Iris pigment epithelial cell (primary cell): ENCODE results near the gene HIVEP1.
"Not testable (repeated sequence)": the region's sequence is repeated elsewhere in the genome, so short reads cannot be mapped to it uniquely, and the experiment has no call there.

Experiments
- DNase-seq: peaks from one replicate; pipeline ENCODE4 v3.0.0-alpha.2; 2011; ENCODE audit warnings: low read depth

Gene HIVEP1

DNA sequence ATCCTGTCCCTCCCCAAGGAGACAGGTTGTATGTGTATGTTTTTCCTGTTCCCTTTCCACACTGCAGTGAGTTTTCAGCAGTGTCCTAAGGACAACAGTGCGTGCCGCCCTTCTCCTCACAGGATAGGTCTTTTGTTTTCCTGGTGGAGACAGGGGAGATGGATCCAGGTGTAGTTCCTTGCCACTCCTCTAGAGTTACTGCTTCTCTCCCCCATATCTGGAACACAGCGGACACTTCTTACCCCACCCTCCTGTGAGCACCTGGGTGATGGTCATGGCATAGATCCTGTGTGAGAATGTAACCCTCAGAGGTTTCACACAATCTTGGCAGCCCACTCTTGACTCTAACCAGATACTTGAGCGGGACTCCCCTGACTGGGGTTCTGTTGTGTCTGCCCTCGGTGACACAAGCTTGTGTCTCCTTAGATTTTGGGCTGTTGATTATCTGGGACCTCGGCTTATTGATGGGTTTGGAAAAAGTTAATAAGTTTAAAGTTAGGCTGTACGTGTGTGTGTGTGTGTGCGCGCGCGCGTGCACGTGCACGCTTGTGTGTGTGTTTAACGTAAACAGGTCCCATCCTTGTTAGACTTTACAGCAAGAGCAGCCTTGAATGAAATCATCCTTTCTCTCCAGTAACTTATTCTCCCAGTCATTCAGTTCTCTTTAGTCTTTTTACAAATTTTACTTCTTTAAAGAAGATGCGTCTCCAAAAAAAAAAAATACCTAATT, 146.7 kb downstream of the HIVEP1 start:
- no peak for DNase-seq

DNA sequence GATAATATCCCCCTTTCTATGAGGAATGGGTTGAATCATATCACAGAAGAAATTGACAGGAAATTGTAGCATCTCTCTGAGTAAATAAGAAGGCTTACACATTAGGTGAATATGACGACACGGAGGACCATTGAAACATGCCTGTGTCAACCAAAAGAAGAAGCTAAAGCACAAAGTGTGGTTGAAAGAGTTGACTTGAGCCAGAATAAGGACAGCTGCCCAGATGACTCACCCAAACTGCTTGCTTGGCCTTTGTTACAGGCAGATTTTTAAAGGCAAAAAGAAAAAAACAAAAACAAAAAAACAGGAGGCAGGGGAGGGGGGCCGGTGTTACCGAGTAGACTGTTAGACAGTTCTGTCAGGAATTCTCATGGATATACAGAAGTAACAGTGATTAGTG, 148.2 kb downstream of the HIVEP1 start:
- DNase-seq = peak; percentile 83

DNA sequence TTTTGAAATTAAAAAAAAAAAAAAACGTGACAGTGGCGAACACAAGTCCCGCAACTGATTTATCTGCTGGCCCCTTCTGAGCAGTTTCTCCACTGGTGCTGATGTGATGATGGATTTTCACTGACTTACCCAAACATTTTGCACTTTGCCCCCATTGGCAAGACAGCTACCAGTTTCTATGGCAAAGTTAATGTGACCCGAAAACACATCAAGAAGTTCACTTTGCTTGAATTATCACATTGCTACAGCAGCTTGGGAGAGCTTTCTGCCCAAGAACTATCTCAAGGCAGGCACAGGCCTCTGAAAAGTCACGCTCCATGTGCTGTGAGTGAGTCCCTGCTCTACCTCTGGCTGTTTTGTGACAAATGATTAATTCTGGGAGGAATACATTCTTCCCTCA, 150.1 kb downstream of the HIVEP1 start:
- no peak for DNase-seq

DNA sequence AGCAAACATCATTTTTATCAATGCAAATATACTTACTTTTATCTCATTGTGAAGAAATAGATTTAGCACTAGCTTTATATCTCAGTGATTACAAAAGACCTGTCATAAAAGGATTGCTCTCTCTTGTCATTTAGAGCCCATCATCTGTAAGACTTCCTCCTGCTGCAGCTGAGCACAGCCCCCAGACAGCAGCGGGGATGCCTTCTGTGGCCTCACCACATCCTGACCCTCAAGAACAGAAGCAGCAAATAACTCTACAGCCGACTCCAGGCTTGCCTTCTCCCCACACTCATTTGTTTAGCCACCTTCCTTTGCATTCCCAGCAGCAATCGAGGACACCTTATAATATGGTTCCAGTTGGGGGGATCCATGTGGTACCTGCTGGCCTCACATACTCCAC, 151.0 kb downstream of the HIVEP1 start:
- peak; percentile 44 for DNase-seq

DNA sequence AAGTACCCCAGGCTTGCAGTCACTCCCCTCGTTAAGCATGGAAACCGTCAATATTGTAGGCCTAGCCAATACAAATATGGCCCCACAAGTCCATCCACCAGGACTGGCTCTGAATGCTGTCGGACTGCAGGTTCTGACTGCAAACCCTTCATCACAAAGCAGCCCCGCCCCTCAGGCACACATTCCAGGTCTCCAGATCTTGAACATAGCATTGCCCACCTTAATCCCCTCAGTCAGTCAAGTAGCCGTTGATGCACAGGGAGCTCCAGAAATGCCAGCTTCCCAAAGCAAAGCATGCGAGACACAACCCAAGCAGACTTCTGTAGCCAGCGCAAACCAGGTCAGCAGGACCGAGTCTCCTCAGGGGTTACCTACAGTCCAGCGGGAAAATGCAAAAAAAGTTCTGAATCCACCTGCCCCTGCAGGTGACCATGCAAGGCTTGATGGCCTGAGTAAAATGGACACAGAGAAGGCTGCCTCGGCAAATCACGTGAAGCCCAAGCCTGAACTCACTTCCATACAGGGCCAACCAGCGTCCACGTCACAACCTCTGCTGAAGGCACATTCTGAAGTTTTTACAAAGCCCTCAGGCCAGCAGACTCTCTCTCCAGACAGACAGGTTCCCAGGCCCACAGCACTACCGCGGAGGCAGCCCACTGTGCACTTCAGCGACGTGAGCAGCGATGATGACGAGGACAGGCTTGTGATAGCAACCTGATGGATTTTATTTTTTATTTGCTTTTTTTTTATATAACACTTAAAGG, 151.8 kb downstream of the HIVEP1 start:
- DNase-seq = peak; percentile 59

DNA sequence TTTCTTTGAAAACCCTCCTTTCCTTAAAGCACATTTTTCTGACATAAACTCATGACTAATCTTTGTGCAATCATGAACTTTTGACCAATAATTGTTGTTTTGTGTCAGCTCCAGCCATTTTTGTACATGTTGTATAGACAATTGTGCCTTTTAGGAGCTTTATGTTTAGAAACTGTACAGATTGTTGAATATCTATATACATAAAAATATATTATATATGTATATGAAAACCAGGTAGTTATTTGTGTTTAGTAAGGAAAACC, 152.3 kb downstream of the HIVEP1 start:
- DNase-seq = peak; percentile 75

DNA sequence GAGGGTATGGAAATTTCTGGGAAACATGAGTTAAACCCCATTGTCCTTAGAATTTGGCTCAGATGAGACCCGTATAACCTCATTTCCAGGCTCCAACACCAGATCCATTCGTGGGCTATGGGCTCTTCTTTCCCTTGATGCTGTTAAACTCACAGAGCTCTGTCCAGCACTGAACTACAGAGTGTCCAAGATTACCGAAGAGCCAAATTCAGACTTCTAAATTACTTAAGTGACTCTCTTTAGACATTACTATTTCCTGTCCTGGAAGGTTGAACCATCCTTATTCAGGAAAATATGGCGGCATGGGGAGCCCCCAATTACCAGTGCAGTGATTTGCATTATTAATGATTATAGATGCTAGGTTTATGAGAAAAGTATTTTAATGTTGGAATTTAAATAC, 153.2 kb downstream of the HIVEP1 start:
- DNase-seq = no peak

DNA sequence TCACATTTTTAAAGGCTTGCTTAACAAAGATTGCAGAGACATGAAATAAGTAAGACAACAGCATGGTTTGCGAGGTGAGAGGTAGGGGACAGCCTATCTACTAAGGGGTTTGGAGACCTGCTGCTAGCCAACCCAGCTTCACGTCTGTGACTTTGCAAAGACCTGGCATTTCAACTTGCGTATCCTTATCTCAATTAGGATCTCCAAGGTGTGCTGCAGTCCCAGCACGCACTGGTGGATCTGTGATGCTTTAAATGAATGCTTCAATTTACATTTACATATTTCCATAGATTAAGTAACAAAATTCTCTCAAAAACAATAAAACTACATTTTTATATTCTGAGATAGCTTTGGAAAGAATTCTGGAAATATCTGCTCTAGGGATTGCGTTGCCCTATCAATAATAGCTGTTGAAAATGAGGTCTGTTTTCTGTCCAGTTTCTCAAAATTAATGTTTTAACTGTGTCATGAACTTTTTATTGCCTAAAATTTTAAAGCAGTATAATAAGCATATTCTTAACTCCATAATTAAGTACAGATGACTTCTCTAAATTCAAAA, 153.7 kb downstream of the HIVEP1 start:
- no peak for DNase-seq

DNA sequence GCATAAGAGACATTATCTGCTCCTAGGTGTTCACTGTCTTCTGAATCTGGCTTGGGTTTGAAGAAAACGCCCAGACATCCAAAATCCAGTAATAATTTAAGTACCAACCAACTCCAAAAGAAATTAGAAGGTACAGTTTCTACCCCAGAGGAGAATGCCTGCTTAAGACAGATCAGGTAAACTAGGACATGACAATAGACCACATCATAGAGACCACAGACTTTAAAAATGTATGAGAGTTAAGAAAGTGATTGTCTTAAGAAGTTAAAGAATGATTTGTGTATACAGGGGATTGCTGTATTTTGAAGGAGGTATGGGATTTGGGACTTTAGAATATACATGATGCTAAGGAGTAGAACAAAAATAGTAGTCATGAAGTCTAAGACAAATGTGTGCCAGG, 157.3 kb downstream of the HIVEP1 start:
- no peak for DNase-seq

DNA sequence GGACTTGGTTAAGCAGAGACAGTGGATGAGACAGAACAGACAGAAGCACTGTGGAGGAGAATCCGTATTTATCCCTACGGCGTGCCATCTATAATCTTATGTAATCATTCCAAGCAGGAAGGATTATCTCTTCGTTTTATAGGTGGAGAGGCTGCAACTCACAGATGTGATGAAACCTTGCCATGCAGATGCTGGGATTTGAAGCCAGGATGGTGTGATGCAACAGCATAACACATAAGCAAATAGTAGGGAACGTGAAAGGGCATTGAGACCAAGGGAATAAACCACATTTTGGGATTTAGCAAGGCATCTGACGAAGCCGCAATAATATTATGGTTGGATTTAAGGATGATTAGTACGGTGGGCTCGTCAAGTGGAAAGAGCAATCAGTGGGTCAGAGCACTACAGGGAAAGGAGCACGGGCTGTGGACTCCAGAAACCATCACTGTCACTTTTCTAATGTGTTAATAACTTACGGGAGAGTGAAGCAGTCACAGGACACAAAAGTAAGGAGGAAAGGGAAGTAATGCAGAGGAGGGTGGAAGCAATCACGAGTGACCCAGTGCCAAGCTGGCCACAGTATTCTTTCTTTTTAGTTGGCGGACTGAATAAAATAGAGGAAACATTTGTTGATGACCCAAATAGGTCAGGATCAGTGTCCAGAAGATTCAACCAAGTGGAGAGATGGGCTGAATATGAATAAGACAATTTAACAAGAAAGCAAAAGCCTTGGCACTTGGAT, 158.4 kb downstream of the HIVEP1 start:
- DNase-seq = peak; percentile 23

DNA sequence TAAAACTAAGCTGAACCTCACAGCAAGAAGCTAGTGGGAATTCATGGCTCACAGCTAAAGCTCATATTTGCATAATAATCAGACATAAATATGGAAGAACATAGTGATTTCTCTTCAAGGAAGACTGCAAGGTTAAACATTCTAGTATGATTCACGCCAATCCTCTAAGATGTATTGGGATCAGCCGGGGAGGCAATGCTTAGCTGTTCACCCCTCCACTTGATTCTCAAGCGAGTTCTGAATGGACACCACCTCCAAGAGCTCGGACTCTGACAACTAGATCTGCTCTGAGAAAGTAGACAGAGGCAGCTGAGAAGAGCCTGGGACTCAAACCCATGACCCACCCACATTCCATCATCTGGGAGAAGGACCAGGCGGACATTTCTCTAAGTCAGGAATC, 159.6 kb downstream of the HIVEP1 start:
- DNase-seq = no peak

DNA sequence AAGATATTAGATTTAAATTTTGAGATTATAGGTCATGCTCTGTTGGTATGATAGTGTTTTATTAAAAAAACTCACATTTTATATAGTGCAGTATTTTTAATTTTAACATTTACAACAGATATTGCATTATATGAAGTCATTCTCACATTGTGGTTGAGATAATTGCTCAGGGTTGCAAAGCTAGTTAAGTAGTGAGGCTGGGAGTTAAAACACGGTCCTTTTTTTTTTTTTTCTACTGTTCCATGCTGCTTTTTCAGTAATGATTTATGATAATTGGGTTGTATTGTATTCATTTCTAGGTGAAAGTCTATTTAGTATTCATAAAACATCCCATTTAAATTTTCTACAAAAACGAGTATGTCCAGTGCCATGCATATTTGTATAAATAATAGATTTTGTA, 160.5 kb downstream of the HIVEP1 start:
- DNase-seq = no peak

DNA sequence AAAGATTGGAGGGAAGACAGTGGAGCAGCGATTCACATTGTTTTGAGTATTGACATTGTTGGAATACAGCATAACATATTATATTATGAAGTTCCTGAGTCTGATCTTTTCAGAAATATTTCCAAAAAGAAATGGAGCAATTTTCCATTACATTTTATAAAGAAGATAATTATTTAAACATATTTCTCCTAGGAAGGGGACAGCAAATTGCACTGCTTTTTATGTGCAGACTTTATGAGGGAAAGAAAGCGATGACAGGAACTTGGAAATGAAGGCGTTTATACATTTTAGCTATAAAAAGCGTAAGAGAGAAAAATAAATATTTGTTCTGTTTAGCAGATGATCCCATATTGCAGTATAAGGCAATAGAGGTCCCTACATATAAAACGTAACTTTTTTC, 161.1 kb downstream of the HIVEP1 start:
- DNase-seq = no peak

DNA sequence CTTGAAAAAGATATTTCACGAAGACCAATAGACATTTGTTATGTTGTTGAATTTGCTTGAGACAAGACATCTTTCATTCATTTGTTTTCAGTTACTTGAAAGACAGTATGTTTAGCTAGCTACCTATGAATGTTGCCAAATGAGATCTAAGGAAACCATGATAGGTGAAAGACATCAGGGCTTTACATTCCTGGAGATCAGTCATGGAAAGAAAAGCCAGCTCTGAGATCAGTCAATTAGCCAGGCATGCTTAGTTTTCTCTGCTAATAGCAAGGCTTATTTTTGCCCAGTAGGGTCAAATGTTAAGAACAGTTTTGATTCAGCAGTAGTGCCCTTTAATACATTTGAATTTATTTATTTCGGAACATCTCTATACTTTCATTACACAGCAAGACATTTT, 161.5 kb downstream of the HIVEP1 start:
- no peak for DNase-seq

DNA sequence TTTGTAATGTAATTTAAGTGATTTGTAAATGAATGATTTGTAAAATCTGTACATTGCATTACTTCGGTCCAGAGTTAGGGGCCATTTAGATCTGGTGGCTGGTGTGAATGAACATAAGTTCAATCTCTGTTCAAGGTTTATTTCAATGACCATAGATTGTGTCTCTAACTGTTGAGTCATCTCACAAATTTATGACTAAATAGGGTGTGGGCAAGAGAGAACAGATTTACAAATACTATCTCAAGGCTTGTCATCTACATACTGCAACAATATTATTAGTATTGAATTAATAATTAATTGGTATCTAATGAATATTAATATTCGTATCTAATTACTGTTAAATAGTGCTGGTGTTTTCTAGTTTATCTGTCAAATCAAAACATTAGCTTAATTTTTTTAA, 162.8 kb downstream of the HIVEP1 start:
- peak; percentile 61 for DNase-seq

DNA sequence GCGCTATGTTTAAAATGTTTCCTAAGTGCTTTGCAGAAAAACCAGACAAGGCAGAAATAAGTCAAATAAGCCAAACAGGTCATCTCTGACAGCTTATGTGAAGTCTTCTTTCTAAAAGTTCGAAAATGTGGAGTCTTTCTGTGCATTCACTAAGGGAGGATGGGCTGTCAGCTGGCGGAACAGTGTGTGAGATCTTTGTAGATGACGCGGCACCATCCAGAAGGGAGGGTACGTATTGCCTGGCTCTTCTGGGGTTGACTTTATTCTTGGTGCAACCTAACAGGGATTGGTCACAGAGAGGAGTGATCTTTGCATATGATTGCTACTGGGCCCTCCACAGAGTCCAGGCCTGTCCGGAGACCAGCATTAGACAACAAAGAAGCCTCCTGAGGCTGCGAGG, 163.5 kb downstream of the HIVEP1 start:
- DNase-seq = no peak

DNA sequence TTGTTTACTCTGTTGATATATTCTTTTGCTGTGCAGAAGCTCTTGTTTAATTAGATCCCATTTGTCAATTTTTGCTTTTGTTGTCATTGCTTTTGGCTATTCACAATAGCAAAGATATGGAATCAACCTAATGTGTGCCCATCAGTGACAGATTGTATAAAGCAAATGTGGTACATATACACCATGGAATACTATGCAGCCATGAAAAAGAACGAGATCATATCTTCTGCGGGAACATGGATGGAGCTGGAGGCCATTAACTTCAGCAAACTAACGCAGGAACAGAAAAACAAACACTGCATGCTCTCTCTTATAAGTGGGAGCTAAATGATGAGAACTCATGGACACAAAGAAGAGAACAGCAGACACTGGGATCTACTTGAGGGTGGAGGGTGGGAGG, 164.7 kb downstream of the HIVEP1 start:
- not testable (repeated sequence) for DNase-seq

DNA sequence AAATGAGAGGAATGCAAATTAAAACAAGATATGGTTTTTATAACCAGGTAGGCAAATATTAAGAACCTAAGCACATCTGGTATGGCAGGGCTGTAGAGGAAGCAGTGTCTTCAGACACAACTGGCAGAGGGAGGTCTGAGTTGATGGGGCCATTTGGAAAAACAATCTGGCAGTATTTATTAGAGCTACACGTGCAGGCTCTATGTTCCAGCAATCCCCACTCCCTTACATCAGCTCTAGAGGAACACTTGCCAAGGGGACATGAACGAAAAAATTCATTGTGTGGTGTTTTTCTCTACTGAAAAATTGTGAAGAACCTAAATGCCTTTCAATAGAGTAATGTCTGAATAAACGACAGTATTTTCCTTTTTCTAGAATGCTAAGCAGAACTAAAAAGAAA, 166.4 kb downstream of the HIVEP1 start:
- no peak for DNase-seq

DNA sequence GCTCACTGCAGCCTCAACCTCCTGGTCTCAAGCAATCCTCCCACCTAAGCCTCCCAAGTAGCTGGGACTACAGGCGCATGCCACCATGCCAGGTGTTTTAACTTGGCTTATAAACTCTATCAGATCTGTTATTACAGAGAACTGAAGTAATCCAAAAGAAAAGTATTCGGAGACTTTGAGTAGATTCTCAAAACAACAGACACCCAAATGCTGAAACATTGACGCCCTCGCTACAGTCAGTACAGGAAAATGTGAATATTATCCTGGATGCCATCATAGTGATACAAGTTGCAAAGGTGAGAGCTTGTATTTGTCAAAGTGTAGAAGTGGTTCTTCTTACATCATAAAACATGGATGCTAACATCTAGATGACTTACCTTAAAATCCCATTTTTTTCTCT, 169.4 kb downstream of the HIVEP1 start:
- DNase-seq = no peak

DNA sequence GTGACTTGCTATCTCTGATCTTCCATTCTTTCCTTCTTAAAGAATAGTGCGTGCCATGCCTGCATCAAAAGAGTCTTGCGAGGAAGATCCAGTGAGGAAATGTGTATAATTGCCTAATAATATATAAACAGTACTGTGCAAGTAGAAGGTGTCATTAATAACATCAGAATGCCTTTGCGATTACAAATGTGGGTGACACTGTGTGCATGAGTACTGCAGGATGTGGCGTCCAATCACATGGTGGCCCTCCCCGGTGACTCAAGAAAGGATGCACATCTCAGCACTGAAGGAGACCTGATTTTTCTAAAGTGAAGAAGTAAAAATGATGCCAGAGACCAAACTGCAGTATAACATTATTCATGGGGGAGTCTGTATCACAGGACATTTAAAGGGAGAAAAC, 170.6 kb downstream of the HIVEP1 start:
- peak; percentile 34 for DNase-seq

DNA sequence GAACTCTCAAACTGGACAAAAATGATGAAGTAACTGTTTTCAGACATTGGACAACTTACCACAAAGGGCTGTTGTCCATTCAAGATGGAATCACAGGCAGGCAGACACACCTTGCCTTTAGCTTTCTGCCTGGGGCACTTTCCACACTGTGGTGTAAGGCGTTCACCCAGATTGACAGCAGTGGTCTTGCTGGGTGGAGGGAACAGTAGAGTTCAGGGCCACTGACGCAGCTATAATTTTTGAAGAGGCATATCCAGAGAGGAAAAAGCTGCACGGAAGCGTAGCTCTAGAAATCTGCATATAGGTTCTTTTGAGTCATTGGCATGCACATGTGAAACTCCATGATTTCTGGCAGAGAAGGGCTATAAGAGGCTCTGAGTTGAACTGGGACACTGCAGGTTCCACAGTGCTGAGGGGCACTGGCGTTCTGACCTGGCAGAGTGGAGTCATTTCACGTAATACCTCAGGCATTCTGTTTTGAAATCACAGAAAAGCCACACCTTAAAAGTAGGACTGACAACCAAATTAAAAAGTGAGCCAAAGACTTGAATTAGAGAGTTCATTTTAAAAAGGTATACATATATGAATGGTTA, 173.1 kb downstream of the HIVEP1 start:
- DNase-seq = no peak

DNA sequence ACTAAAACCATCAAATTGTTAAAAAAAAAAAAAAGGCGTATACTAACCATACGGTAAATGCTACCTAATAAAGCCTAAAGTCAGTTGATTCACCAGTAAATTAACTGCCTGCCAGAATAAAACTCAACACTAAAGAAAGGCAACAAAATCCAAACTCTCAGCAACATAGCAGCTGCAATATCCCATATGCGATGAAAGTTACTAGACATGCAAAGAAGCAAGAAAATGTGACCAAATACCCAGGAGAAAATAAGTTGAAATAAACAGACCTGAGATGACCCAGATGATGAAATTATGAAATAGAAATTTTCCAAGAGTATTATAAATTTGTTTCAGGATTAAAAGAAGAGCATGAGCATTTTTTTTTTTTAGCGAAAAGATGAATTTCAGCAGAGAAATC, 174.4 kb downstream of the HIVEP1 start:
- DNase-seq = no peak

DNA sequence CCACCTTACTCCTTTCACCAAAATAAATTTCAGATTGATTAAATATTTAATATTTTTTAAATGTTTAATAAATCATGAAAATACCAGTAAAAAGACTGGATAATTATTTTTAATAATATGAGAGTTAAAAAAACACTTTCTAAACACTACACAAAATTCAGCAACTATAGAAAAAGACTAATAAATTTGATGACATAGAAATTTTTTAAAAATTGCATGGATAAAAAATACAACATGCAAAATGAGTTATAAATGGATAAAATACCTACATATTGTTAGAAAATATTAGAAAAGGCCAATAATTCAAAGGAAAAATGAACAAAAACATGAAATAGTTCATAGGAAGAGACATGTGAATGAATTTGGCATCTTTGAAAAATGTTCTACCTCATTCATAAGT, 177.0 kb downstream of the HIVEP1 start:
- DNase-seq = no peak
